ENCODE data around the gene HSP90AA1.

The HSP90AA1 gene

DNA sequence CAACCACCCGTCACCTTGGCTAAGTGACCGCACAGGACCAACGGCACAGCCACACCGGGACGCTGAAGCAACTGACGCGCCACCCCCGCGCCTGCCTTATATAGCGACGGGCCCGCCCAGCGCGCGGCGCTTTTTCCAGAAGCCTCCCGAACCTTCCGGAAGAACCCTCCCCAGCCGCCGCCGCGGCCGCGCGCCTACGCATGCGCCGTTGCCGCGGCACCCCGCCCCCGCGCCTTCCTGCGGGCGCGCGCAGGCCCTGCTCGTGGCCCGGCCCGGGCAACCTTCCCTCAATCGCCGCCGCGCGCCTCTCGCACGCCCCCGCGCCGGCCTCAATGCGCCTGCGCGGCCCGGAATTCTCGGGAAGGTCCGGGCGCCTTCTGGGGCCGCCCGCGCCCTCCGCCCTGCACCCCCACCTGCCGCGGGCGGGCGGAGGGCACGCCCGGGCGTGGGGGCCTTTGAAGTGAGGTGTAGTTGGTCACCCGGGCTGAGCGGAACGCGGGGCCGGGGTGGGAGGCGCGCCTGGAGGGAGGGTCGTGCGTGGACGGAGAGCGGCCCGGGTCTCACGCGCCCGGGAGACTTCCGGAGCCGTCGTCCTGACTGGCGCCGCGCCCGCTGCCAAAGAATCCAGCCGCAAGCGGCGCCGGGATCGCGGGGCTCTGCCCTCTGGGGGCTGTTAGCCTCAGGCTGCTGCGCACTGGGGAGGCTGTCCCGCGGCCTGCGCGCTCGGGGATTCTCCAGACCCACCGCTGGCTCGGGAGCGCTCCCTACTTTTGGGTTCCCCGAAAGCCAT, at the start of gene HSP90AA1:
Gene HSP90AA1 (minus strand): TSS at position 73 of the 790 bp plus-strand sequence. CDS start 666 bp downstream, outside the sequence.
- no peak for TF ChIP-seq CTCF (IDR thresholded peaks at IDR 0.05)

- TF ChIP-seq CTCF (IDR thresholded peaks at IDR 0.05) = no peak
Measured at GRCh38 chr14:102131741-102132140, 44.9 kb upstream of the HSP90AA1 start.

- TF ChIP-seq CTCF (IDR thresholded peaks at IDR 0.05) = no peak
Measured at GRCh38 chr14:102126807-102127455, 40.1 kb upstream of the HSP90AA1 start.

GRCh38 chr14:102125546-102125945, 38.7 kb upstream of the HSP90AA1 start:
- TF ChIP-seq CTCF (IDR thresholded peaks at IDR 0.05) = no peak

GRCh38 chr14:102124419-102124818, 37.6 kb upstream of the HSP90AA1 start:
- TF ChIP-seq CTCF (IDR thresholded peaks at IDR 0.05) = no peak

DNA sequence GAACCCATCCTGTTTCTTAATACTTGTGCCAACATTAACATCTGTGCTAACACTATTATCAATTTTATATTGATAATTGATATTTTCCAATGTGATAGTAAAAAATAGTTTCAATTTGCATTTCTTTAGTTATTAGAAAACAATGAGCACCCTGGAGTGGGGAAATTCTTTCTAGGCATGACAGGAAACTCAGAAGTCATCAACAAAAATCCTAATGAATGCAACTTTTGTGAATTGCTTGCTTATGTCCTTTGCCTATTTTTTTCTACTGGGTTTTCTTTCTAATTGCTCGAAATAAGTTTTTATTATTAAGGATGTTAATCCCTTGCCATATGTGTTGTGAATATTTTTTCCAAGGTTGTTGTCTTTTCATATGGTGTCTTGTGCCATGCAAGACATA, 34.7 kb upstream of the HSP90AA1 start:
- no peak for TF ChIP-seq CTCF (IDR thresholded peaks at IDR 0.05)

GRCh38 chr14:102120888-102121287, 34.0 kb upstream of the HSP90AA1 start:
- TF ChIP-seq CTCF (IDR thresholded peaks at IDR 0.05) = no peak
